HG03460 (cell line): Measurements from ENCODE around the gene SNX25.
"Not testable (repeated sequence)": the region's sequence is repeated elsewhere in the genome, so short reads cannot be mapped to it uniquely, and the experiment has no call there.

Experiments used
- ATAC-seq: cut with Tn5 transposase; IDR thresholded peaks from one replicate; pipeline ENCODE4 v1.9.1; 2021; ENCODE audit not compliant: unreplicated experiment

SNX25 gene

DNA sequence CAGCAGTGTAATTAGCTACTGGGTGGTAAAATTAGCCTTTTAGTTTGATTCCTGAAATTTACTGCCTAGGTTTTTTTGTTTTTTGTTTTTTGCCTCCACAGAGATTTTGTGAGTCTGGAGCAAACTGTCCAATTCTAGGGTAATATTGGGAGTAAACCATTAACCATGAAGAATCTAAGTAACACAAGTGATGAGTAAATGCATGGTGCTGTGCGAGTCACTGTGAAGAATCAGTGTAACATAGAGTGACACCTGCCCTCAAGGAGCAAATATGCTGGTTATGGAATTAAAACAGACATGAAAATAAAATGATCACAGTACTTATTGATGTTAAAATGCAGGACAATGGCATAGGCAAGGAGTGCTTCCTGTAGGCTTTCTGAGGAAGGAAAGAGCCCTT is 126.2 kb downstream of the SNX25 start:
- no peak for ATAC-seq

DNA sequence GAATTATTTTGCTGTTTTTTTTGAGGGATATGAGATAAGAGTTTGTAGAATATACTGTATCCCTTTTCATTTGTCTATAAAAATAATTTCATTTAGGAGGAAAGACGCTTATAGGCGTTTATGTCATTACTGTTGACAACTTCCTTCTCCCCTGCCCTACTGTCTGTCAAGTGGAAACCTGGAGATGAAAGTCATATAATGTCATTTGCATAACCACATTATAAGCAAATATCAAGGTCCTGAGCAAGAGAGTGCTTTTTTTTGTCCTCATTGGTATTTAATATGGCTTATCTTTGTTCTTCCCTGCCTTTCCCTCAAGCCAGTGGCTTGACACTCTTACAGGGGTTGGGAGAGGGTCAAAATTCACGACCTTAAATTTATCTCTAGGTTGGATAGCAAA is 130.5 kb downstream of the SNX25 start:
- no peak for ATAC-seq

- ATAC-seq, result no peak
Observed at GRCh38 chr4:185341377-185341776, 132.0 kb downstream of the SNX25 start.

GRCh38 chr4:185341841-185342240 is 132.4 kb downstream of the SNX25 start:
- peak; percentile 48 for ATAC-seq

DNA sequence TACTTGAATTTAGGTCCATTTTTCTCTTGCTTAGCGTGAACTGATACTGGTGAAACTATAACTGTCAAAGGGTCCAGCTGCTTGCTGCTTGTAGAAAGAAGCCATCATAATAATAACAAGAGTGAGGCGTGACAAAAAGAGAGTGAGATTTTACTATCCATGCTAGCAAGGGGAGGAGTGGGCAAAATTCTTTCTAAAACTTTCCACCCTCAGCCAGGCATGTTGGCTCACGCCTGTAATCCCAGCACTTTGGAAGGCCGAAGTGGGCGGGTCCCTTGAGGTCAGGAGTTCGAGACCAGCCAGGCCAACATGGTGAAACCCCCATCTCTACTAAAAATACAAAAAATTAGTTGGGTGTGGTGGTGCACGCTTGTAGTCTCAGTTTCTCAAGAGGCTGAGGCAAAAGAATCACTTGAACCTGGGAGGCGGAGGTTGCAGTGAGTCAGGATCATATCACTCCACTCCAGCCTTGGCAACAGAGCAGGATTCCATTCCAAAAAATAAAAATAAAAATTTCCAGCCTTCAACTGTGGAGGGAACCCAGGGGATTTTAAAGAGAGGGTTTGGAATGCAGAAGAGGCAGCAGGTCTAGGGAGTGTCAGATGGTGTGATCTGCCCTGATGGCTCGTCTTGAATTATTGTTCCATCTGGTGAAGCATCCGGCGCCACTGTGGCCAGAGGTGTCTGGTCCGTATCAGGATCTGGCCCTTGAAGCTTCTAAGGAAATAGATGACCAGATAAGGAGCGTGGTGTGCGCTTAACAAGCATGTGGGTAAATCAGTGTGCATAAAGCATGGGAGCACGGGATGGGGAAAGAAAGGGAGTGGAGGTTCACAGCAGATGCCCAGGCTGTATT is 134.6 kb downstream of the SNX25 start:
- no peak for ATAC-seq

GRCh38 chr4:185344743-185345538 is 135.5 kb downstream of the SNX25 start:
- peak; percentile 62 for ATAC-seq

GRCh38 chr4:185346975-185347601 is 137.7 kb downstream of the SNX25 start:
- no peak for ATAC-seq

GRCh38 chr4:185351691-185352090 is 142.3 kb downstream of the SNX25 start:
- ATAC-seq, result no peak

DNA sequence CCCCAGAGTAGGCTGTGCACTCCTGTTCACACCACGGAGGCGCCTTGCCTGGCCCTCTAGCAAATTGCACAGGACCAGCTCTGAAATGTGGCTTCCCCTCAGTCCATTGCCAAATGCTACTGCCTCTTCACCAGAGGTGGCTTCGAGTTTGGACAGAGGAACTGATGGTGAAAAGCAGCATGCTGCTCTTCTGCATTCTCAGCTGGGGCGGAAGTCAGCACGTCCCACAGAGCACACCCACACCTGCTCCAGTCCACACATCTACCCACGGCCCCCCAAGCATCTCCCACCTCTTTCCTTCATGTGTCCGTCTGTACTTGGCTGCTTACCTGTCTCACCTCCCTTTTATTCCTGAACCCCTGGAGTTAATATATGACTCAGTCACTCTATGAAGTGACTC is 142.8 kb downstream of the SNX25 start:
- no peak for ATAC-seq

DNA sequence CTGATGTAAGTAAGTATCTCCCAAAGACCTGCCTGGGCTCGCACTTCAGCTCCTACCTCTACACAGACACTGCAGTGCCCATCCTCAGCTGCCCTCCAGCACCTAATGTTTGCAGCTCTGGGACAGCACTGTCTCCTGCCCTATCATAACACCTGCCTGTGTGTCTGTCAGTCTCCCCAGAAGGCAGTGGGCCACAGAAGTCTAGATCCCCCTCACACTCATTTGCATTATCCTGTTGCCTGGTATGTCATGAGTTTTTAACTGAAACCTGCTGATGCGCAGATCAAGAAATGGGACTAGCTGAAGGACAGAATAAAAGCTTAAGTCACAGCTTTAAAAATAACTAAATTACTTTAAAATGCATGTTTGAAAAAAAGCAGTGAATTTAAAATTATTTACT is 143.3 kb downstream of the SNX25 start:
- ATAC-seq, result no peak

- no peak for ATAC-seq
Observed at GRCh38 chr4:185357211-185357610, 147.8 kb downstream of the SNX25 start.

DNA sequence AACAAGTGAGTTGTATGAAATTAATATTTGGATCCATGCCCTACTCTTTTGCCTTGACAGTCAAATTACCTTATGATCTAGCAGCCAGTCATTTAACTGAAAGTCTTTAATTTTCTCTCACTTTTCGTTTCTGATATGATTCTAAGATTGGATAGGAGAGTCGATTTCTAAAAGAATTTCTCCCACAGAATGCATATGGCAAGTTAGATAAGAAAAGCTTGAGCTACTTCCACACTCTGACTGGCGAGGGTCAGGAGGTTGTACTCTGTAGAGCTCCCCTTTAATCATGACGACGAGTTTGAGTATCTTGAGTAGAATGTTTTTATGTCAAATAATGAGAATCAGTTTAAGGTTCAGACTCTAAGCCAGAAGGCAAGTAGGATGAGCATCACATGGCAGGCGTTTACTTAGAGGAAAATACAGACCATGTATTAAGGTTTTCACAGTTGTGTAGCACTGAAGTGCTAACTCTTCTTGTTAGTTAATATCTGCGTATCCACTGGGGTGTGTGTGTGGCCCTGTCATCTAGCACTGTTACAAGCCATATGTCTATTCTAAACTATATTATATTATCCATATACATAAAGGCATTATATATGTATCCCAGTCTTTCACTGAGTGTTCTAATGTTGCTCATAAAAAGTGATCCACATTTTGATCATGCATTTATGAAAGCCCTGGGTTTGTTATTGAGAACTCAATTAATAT is 148.5 kb downstream of the SNX25 start:
- no peak for ATAC-seq

DNA sequence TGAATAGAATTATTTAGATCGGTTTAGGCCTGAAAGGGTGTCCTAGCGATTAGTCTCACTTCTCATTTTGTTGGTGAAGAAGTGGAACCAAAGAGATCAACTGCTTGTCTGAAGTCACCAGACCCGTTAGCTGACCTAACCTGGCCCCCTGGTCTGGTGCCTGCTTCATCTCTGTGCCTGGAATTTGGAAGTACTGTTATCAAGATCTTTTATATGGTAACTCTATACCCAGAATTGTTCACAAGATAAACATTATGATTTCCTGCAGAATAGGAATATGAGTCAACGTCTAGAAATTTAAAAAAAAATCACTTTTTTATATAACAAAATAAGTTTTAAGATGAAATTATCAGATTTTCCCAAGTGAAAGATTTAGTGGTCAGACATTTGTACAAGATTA is 149.1 kb downstream of the SNX25 start:
- no peak for ATAC-seq

- no peak for ATAC-seq
Observed at GRCh38 chr4:185358959-185359358, 149.6 kb downstream of the SNX25 start.

DNA sequence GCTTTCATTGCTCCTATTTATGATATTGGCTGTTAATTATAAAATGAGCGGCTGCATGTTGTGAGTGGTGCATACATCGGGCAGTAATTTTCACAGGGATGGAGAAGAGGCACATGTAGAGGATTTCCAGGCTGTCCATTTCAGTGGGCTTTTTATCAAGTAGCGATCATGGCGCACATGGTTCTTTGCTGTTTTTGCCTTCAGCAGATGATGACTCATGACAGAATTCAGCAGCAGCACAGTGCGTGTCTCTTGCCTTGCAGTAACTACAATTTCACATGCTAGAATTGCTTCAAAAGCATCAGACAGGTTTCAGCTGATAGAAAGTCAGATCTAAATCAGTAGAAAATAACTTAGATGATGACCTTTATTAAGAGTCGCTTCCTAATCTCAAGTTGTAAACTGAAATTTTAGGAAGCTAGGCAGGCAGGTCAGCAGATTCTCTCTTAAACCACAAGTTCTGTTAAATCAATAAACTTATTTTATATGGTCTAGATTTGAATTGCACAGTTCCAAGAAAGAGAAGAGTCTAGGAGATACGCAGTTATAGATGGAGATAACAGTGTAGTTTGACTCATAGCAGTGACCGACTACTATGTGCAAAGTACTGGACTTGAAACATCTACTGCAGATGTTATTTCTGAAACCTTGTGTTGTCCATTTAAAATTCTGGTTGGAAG is 150.5 kb downstream of the SNX25 start:
- ATAC-seq, result no peak

DNA sequence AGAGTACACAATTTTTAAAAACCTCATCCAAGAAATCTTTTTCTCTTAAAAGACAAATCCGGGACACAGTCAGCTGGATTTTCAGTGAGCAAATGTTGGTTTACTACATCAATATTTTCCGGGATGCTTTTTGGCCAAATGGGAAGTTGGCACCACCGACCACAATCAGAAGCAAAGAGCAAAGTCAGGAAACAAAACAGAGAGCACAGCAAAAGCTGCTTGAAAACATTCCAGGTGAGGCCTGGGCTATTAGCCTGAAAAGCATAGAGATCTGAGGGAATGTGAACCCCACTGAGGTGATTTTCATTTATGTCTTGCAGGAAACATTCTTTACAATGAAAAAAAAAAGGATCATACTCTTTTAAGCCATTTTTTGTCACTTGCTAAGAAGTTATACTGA is 152.5 kb downstream of the SNX25 start:
- no peak for ATAC-seq

DNA sequence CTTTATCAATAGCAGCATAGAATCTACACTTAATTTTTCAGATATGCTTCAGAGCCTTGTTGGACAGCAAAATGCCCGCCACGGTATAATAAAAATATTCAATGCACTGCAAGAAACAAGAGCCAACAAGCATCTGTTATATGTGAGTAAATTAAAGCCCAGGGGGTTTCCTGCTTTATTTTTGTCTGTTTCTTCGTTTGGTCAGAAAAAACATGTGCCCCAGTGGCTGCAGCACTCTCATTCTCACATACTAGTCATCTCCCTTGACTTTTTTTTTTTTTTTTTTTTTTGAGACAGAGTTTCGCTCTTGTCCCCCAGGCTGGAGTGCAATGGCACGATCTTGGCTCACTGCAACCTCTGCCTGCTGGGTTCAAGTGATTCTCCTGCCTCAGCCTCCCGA is 153.2 kb downstream of the SNX25 start:
- not testable (repeated sequence) for ATAC-seq

GRCh38 chr4:185363251-185363650 is 153.9 kb downstream of the SNX25 start:
- no peak for ATAC-seq

- no peak for ATAC-seq
Observed at GRCh38 chr4:185364886-185365285, 155.5 kb downstream of the SNX25 start.

DNA sequence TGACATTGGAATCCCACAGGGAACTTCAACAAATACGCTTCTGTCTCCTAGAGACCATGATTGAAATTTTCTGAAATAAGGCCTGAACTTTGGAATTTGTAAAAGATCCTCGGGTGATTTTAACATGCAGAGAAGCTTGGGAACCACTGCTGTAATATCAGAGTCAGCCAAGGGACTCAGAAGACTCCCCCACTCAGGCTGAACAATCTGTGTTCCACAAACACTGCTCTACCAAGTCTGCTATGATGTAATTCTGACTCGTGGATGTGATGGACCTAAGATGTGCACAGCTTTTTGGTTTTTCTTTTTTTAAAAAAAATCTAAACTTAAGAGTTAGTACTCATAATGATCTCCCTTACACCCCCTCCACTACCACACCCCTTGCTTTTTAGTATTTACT is 160.3 kb downstream of the SNX25 start:
- no peak for ATAC-seq
